ENCODE data around the gene WDHD1.
"Not testable (repeated sequence)": the region's sequence is repeated elsewhere in the genome, so short reads cannot be mapped to it uniquely, and the experiment has no call there.

The WDHD1 gene

GRCh38 chr14:54944737-54945391 lies 82.0 kb downstream of the WDHD1 start:
- DNase-seq = no peak

GRCh38 chr14:54942913-54943312 lies 84.0 kb downstream of the WDHD1 start:
- no peak for DNase-seq

- no peak for DNase-seq
Measured at GRCh38 chr14:54936816-54937215, 90.1 kb downstream of the WDHD1 start.

- DNase-seq = no peak
Measured at GRCh38 chr14:54935958-54936357, 90.9 kb downstream of the WDHD1 start.

- DNase-seq = no peak
Measured at GRCh38 chr14:54935100-54935499, 91.8 kb downstream of the WDHD1 start.

GRCh38 chr14:54933006-54933405 lies 93.9 kb downstream of the WDHD1 start:
- no peak for DNase-seq

GRCh38 chr14:54931598-54932340 lies 95.1 kb downstream of the WDHD1 start:
- DNase-seq = no peak

- no peak for DNase-seq
Measured at GRCh38 chr14:54931101-54931500, 95.8 kb downstream of the WDHD1 start.

GRCh38 chr14:54929556-54929955 lies 97.3 kb downstream of the WDHD1 start:
- DNase-seq = no peak

GRCh38 chr14:54928216-54928615 lies 98.7 kb downstream of the WDHD1 start:
- DNase-seq = no peak

GRCh38 chr14:54927551-54927950 lies 99.3 kb downstream of the WDHD1 start:
- DNase-seq = no peak

- not testable (repeated sequence) for DNase-seq
Measured at GRCh38 chr14:54926570-54926969, 100.3 kb downstream of the WDHD1 start.

- DNase-seq = no peak
Measured at GRCh38 chr14:54922598-54922997, 104.3 kb downstream of the WDHD1 start.

- DNase-seq = peak; percentile 85
Measured at GRCh38 chr14:54920052-54920451, 106.8 kb downstream of the WDHD1 start.

GRCh38 chr14:54919330-54919729 lies 107.6 kb downstream of the WDHD1 start:
- no peak for DNase-seq

- DNase-seq = no peak
Measured at GRCh38 chr14:54918427-54918826, 108.5 kb downstream of the WDHD1 start.

- DNase-seq = no peak
Measured at GRCh38 chr14:54916101-54916500, 110.8 kb downstream of the WDHD1 start.

- no peak for DNase-seq
Measured at GRCh38 chr14:54909817-54910558, 116.9 kb downstream of the WDHD1 start.

- not testable (repeated sequence) for DNase-seq
Measured at GRCh38 chr14:54908973-54909372, 117.9 kb downstream of the WDHD1 start.

GRCh38 chr14:54908190-54908589 lies 118.7 kb downstream of the WDHD1 start:
- DNase-seq = no peak

- no peak for DNase-seq
Measured at GRCh38 chr14:54906075-54906474, 120.8 kb downstream of the WDHD1 start.

GRCh38 chr14:54902521-54903420 lies 124.1 kb downstream of the WDHD1 start, which contains the start of gene GCH1:
Gene GCH1 (minus strand): TSS chr14:54902826. CDS start chr14:54902663, 163 bp downstream.
- DNase-seq = peak; percentile 72

GRCh38 chr14:54902143-54902520 lies 124.8 kb downstream of the WDHD1 start:
- peak; percentile 27 for DNase-seq
